ENCODE data around the gene RNF14. TPM values are rescaled to one million over a fixed set of nuclear protein-coding genes. Genes with fewer than 3 reads are reported as not detected.

RNF14 gene
- total RNA-seq, 1 experiment from 2014 or later: 20.1 TPM

DNA sequence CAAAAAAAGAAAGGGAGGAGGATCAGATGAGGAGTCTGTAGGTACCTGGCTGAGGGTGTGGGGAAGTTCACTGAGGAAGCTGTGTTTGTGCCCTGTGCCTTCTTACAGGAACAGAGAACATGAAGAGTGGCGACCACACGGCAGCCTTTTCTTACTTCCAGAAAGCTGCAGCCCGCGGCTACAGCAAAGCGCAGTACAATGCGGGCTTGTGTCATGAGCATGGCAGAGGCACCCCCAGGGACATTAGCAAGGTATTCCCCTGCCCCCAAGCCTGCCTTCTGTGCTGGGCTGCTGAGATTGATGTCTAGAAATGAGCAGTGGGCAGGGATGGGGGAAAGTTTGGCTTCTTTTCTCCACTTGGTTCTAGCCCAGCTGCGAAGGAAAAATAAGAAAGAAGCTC, 35.8 kb upstream of the RNF14 start:
- Histone ChIP-seq H3K23me2 (ENCODE audit: insufficient read length, low read depth, low read length, poor library complexity, severe bottlenecking) (no peaks in the 10 kb centered on the region), H3K4me1 (ENCODE audit: insufficient read depth, low read length) (no peaks in the 10 kb centered on the region)
- no peak overlapping the region for H3K4me3 Mint-ChIP-seq

More for the DNA sequence above, 35.8 kb upstream of the RNF14 start:
- no peaks in the 10 kb centered on the region for H3K79me1 ChIP-seq (ENCODE audit: insufficient read depth, low read depth, low read length, poor library complexity, severe bottlenecking)
- no peak overlapping the region for H4K91ac ChIP-seq (ENCODE audit: insufficient read length, low read depth, low read length)
- no peak overlapping the region for H3K56ac ChIP-seq (ENCODE audit: insufficient read length, low read depth, low read length)
- Mint-ChIP-seq H3K27me3 (ENCODE audit: low read depth) (no peaks in the 10 kb centered on the region), H3K36me3 (ENCODE audit: insufficient read depth in 1 of 3, low read depth in 3 of 3) (peaks cover 30 to 78% (median 73%) of the 10 kb centered on the region in 3 experiments; a peak in 6 of 7 replicates), H3K4me1 (peaks cover 0 to 2% of the 10 kb centered on the region in 2 experiments; a peak in 1 of 4 replicates), H3K9me3 (no peaks in the 10 kb centered on the region), H3K27ac (no peak overlapping the region)
- no peak overlapping the region for H2BK15ac ChIP-seq (ENCODE audit: low read depth, low read length)
- H3K18ac ChIP-seq (ENCODE audit: insufficient read length, low read depth, low read length): no peak overlapping the region
- H3K9me3 ChIP-seq (ENCODE audit: control insufficient read depth, low read depth, low read length): no peaks in the 10 kb centered on the region
- no peak overlapping the region for H3T11ph ChIP-seq (ENCODE audit: low read length)
- no peak overlapping the region for H2BK5ac ChIP-seq (ENCODE audit: insufficient read length, low read length)
- no peak overlapping the region for H3K9ac ChIP-seq (ENCODE audit: extremely low read depth, insufficient read length, low read length)
- H2BK12ac ChIP-seq (ENCODE audit: insufficient read length, low read depth, low read length): no peak overlapping the region
- no peak overlapping the region for H4K8ac ChIP-seq (replicated peaks; ENCODE audit: insufficient read length, low read depth, low read length)
- H4K20me1 ChIP-seq (ENCODE audit: control insufficient read depth, insufficient read depth, insufficient read length): no peaks in the 10 kb centered on the region
- H4K5ac ChIP-seq (ENCODE audit: insufficient read length, low read depth, low read length): no peak overlapping the region
- no CpG with 5 or more reads among the region's 7 CpGs for WGBS (ENCODE audit: extremely low coverage, insufficient read length, low lambda C conversion rate)
- H3K4me2 ChIP-seq (ENCODE audit: insufficient read depth, insufficient read length, low read length): no peak overlapping the region
- no peak overlapping the region for H2AFZ ChIP-seq (ENCODE audit: low read length)
- no peak overlapping the region for H3K23ac ChIP-seq (ENCODE audit: insufficient read length, low read depth, low read length)
- no peak overlapping the region for H3K27ac ChIP-seq (ENCODE audit: insufficient read length, low read depth, low read length)
- no peaks in the 10 kb centered on the region for H3K27me3 ChIP-seq (ENCODE audit: insufficient read depth, low read length)
- TF ChIP-seq, protein P1, sequence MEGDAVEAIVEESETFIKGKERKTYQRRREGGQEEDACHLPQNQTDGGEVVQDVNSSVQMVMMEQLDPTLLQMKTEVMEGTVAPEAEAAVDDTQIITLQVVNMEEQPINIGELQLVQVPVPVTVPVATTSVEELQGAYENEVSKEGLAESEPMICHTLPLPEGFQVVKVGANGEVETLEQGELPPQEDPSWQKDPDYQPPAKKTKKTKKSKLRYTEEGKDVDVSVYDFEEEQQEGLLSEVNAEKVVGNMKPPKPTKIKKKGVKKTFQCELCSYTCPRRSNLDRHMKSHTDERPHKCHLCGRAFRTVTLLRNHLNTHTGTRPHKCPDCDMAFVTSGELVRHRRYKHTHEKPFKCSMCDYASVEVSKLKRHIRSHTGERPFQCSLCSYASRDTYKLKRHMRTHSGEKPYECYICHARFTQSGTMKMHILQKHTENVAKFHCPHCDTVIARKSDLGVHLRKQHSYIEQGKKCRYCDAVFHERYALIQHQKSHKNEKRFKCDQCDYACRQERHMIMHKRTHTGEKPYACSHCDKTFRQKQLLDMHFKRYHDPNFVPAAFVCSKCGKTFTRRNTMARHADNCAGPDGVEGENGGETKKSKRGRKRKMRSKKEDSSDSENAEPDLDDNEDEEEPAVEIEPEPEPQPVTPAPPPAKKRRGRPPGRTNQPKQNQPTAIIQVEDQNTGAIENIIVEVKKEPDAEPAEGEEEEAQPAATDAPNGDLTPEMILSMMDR (conservative IDR thresholded peaks at IDR 0.05): no peak
- no peak for DNase-seq
- H3K4ac ChIP-seq (ENCODE audit: low read depth, low read length): no peak overlapping the region
- no peak overlapping the region for H2AK5ac ChIP-seq (ENCODE audit: insufficient read length, low read length)
- no peak overlapping the region for H3K14ac ChIP-seq (ENCODE audit: insufficient read depth, low read length)
- no peak overlapping the region for H2BK20ac ChIP-seq (ENCODE audit: low read depth, low read length, poor library complexity, severe bottlenecking)
- H3K79me2 ChIP-seq (ENCODE audit: insufficient read depth, low read length): no peaks in the 10 kb centered on the region
- no peak overlapping the region for H2BK120ac ChIP-seq (ENCODE audit: low read depth, low read length, poor library complexity, severe bottlenecking)
